HL-60 (cell line): ENCODE data around the gene KRTAP10-7.

Source experiments
- GABPA ChIP-seq: IDR thresholded peaks from 2 replicates; pipeline ENCODE4 v1.6.1; 2012; ENCODE audit warnings: low read depth
- POLR2AphosphoS5 ChIP-seq: IDR thresholded peaks from 2 replicates; pipeline ENCODE4 v1.6.1; 2012; ENCODE audit warnings: low read depth
- TF ChIP-seq, protein P1 (sequence below): IDR thresholded peaks from one replicate; pipeline ENCODE4 v1.5.1; 2011; ENCODE audit warnings: low read length, control low read depth, inconsistent platforms; ENCODE audit not compliant: insufficient read depth

DNA sequence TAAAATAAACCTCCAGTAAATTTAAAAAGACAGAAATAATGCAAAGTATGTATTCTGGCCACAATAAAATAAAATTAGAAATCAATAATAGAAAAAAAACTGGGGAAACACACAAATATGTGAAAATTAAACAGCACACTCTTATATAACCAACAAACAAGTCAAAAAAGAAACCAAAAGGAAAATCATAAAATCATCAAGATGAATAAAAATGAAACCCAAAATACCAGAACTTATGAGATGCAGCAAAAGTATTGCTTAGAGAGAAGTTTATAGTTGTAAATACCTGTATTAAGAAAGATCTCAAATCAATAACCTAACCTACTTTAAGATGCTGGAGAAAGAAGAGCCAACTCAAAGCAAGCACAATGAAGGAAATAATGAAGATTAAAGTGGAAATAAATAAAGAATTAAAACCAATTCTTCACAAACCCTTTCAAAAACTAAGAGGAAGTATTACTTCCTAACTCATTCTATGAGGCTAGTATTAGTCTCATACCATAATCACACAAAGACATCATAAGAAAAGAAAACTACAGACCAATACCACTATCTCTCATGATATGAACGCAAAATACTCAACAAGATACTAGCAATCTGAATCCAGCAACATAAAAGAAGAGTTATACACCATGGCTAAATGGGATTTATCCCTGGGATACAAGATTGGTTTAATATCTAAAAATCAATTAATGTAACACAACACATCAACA lies 35.4 kb upstream of the KRTAP10-7 start:
- TF ChIP-seq, protein P1, sequence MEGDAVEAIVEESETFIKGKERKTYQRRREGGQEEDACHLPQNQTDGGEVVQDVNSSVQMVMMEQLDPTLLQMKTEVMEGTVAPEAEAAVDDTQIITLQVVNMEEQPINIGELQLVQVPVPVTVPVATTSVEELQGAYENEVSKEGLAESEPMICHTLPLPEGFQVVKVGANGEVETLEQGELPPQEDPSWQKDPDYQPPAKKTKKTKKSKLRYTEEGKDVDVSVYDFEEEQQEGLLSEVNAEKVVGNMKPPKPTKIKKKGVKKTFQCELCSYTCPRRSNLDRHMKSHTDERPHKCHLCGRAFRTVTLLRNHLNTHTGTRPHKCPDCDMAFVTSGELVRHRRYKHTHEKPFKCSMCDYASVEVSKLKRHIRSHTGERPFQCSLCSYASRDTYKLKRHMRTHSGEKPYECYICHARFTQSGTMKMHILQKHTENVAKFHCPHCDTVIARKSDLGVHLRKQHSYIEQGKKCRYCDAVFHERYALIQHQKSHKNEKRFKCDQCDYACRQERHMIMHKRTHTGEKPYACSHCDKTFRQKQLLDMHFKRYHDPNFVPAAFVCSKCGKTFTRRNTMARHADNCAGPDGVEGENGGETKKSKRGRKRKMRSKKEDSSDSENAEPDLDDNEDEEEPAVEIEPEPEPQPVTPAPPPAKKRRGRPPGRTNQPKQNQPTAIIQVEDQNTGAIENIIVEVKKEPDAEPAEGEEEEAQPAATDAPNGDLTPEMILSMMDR = no peak
- no peak for TF ChIP-seq GABPA
- no peak for TF ChIP-seq POLR2AphosphoS5
